HEK293 (cell line): ENCODE results near the gene DUSP10.

Experiments
- CTCF ChIA-PET: fragments of 350-600 bp; formaldehyde crosslinking; extraction: SDS; loops from one replicate; lab custom pipeline; 2021; ENCODE audit warnings: antibody characterized with exemption; lab: Yijun Ruan, JAX
- POLR2A ChIA-PET: fragments of 300-600 bp; formaldehyde crosslinking; extraction: SDS; loops from one replicate; lab custom pipeline; 2020; ENCODE audit warnings: antibody characterized with exemption, inconsistent platforms; lab: Yijun Ruan, JAX
- H3K27ac ChIP-seq: fragments of 200-500 bp; sonication (Bioruptor generic); 2 replicates; pipeline ENCODE4 v1.5.1; 2014; ENCODE audit warnings: low read depth, low read length, control low read depth, inconsistent platforms; ENCODE audit errors: extremely low read depth
- H3K36me3 ChIP-seq, 2 experiments: fragments of 200-500 bp in 1 of 2; sonication (Bioruptor generic) in 1 of 2; 1 replicate in 1 of 2; 2 replicates in 1 of 2; pipeline ENCODE4 v1.5.1; 2014 to 2017; ENCODE audit warnings: inconsistent platforms in 2 of 2, low read length in 2 of 2; ENCODE audit not compliant: control insufficient read depth in 2 of 2, insufficient read depth in 1 of 2
- H3K4me1 ChIP-seq: fragments of 200-500 bp; sonication (Bioruptor generic); 2 replicates; pipeline ENCODE4 v1.5.1; 2014; ENCODE audit warnings: mild to moderate bottlenecking, low read length, inconsistent platforms; ENCODE audit not compliant: control insufficient read depth, insufficient read depth
- H3K4me3 ChIP-seq: 2 replicates; pipeline ENCODE4 v1.5.1; 2011; ENCODE audit warnings: low read depth, mild to moderate bottlenecking, control low read depth, low read length, moderate library complexity
- H3K9me3 ChIP-seq: fragments of 200-500 bp; sonication (Bioruptor generic); 2 replicates; pipeline ENCODE4 v1.5.1; 2014; ENCODE audit warnings: low read depth, low read length, inconsistent platforms; ENCODE audit not compliant: control insufficient read depth, insufficient read depth
- KLF1 ChIP-seq: fragments of 450-650 bp; formaldehyde crosslinking; IDR thresholded peaks from 2 replicates; pipeline ENCODE4 v1.5.1; 2016; ENCODE audit warnings: missing biosample characterization, missing genetic modification characterization
- SP3 ChIP-seq: fragments of 450-650 bp; formaldehyde crosslinking; IDR thresholded peaks from 2 replicates; pipeline ENCODE4 v1.5.1; 2016; ENCODE audit warnings: missing biosample characterization, missing genetic modification characterization
- YY1 ChIP-seq: fragments of 450-650 bp; formaldehyde crosslinking; IDR thresholded peaks from 2 replicates; pipeline ENCODE4 v1.5.1; 2018; ENCODE audit warnings: missing biosample characterization, missing genetic modification characterization
- YY2 ChIP-seq: fragments of 450-650 bp; formaldehyde crosslinking; IDR thresholded peaks from 2 replicates; pipeline ENCODE4 v1.5.1; 2016; ENCODE audit warnings: missing biosample characterization, missing genetic modification characterization
- ZBTB1 ChIP-seq: fragments of 450-650 bp; formaldehyde crosslinking; IDR thresholded peaks from 2 replicates; pipeline ENCODE4 v1.5.1; 2016; ENCODE audit warnings: missing biosample characterization, missing genetic modification characterization
- ZFP37 ChIP-seq: fragments of 450-650 bp; formaldehyde crosslinking; IDR thresholded peaks from 2 replicates; pipeline ENCODE4 v1.5.1; 2016; ENCODE audit warnings: missing biosample characterization, missing genetic modification characterization
- ZFP41 ChIP-seq: fragments of 450-650 bp; formaldehyde crosslinking; IDR thresholded peaks from 2 replicates; pipeline ENCODE4 v1.5.1; 2016; ENCODE audit warnings: missing biosample characterization, missing genetic modification characterization, borderline replicate concordance
- ZNF146 ChIP-seq: fragments of 450-650 bp; formaldehyde crosslinking; IDR thresholded peaks from 2 replicates; pipeline ENCODE4 v1.5.1; 2016; ENCODE audit warnings: missing biosample characterization, missing genetic modification characterization
- ZNF518A ChIP-seq: fragments of 450-650 bp; formaldehyde crosslinking; conservative IDR thresholded peaks from 2 replicates; pipeline ENCODE4 v1.5.1; 2016; ENCODE audit warnings: low read depth, missing biosample characterization, missing genetic modification characterization
- ZNF560 ChIP-seq: fragments of 450-650 bp; formaldehyde crosslinking; IDR thresholded peaks from 2 replicates; pipeline ENCODE4 v1.5.1; 2017; ENCODE audit warnings: missing biosample characterization, missing genetic modification characterization, borderline replicate concordance
- ZNF629 ChIP-seq: fragments of 450-650 bp; formaldehyde crosslinking; IDR thresholded peaks from 2 replicates; pipeline ENCODE4 v1.5.1; 2017; ENCODE audit warnings: missing biosample characterization, missing genetic modification characterization
- ZNF658 ChIP-seq: fragments of 450-650 bp; formaldehyde crosslinking; IDR thresholded peaks from 2 replicates; pipeline ENCODE4; 2016; ENCODE audit warnings: missing biosample characterization, missing genetic modification characterization
- ZSCAN16 ChIP-seq: fragments of 450-650 bp; formaldehyde crosslinking; IDR thresholded peaks from 2 replicates; pipeline ENCODE4 v1.5.1; 2016; ENCODE audit warnings: missing biosample characterization, missing genetic modification characterization
- TF ChIP-seq, protein P1 (sequence below): fragments of 450-650 bp; formaldehyde crosslinking; IDR thresholded peaks from 2 replicates; pipeline ENCODE4 v1.5.1; 2016; ENCODE audit warnings: missing biosample characterization, missing genetic modification characterization

Gene DUSP10

DNA sequence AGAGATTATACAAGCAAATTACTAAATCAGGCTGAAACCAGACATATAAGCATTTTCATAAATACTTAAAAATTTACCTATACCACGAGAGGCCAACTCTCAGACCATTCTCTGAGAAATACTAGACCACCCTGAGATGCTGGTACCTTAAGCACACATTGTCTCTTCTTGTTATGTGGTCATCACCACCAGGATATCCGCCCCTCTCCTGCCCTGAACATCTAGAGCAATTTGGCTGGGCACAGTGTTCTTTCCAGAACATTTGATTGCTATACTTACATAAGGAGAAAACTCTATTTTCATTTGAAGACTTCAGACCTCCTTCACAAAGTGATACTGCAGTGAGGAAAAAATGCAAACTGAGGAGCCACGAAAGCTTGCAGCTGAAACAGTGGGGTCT is 36.2 kb upstream of the DUSP10 start:
- TF ChIP-seq, protein P1, sequence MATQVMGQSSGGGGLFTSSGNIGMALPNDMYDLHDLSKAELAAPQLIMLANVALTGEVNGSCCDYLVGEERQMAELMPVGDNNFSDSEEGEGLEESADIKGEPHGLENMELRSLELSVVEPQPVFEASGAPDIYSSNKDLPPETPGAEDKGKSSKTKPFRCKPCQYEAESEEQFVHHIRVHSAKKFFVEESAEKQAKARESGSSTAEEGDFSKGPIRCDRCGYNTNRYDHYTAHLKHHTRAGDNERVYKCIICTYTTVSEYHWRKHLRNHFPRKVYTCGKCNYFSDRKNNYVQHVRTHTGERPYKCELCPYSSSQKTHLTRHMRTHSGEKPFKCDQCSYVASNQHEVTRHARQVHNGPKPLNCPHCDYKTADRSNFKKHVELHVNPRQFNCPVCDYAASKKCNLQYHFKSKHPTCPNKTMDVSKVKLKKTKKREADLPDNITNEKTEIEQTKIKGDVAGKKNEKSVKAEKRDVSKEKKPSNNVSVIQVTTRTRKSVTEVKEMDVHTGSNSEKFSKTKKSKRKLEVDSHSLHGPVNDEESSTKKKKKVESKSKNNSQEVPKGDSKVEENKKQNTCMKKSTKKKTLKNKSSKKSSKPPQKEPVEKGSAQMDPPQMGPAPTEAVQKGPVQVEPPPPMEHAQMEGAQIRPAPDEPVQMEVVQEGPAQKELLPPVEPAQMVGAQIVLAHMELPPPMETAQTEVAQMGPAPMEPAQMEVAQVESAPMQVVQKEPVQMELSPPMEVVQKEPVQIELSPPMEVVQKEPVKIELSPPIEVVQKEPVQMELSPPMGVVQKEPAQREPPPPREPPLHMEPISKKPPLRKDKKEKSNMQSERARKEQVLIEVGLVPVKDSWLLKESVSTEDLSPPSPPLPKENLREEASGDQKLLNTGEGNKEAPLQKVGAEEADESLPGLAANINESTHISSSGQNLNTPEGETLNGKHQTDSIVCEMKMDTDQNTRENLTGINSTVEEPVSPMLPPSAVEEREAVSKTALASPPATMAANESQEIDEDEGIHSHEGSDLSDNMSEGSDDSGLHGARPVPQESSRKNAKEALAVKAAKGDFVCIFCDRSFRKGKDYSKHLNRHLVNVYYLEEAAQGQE (tag by site-specific recombination) = no peak
- TF ChIP-seq ZNF658 (tag by site-specific recombination) (no peak), ZFP41 (tag by site-specific recombination) (no peak), ZFP37 (tag by site-specific recombination) (no peak), YY2 (tag by site-specific recombination) (no peak), ZNF518A (tag by site-specific recombination) (no peak), ZNF146 (tag by site-specific recombination) (no peak), ZNF560 (tag by site-specific recombination) (no peak)
- POLR2A ChIA-PET = no interaction called here
- H3K4me3 ChIP-seq = no peak overlapping the region
- no peaks in the 10 kb centered on the region for H3K36me3 ChIP-seq
- CTCF ChIA-PET = interaction anchor here (0.6 kb wide), 1 partner anchor 202 kb away, joined by 3 read pairs; no protein-coding TSS in a partner anchor
- H3K9me3 ChIP-seq = no peaks in the 10 kb centered on the region
- no peaks in the 10 kb centered on the region for H3K4me1 ChIP-seq
- H3K27ac ChIP-seq = no peak overlapping the region

DNA sequence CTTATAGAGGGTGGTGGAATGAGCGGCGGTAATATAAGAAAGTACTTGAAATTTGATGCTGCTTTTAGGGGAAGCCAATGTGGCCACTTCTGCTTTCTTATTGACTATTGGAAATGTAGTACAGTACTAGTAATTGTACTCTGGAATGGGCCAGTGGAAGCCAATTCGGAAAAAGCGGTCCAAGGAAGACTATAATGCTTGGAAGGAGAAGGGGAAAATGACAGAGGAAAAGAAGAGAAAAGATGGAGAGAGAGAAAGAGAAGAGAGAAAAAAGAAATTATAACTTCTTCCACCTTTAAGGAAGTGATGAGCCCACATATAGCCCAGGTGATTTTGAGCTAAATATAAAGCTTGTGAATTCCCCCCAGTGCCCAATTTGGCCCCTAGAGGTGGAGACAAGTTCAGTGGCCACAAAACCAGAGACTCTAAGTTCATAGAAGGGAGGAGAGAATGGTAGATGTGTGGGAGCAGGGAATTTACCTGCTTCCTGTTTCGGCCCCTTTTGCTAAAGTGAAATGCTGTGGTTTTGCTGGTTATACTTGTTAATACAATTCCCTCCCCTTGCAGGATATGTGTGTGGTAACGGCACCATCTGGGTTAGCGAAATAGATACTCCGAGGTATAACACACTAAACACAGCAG is 35.7 kb upstream of the DUSP10 start:
- H3K9me3 ChIP-seq = no peaks in the 10 kb centered on the region
- CTCF ChIA-PET = interaction anchor here (0.6 kb wide), 1 partner anchor 203 kb away, joined by 3 read pairs; no protein-coding TSS in a partner anchor
- no peaks in the 10 kb centered on the region for H3K36me3 ChIP-seq
- no peaks in the 10 kb centered on the region; the same call in 1 of the 2 replicates for H3K4me1 ChIP-seq
- TF ChIP-seq KLF1 (tag by site-specific recombination) (no peak), ZBTB1 (tag by site-specific recombination) (no peak), YY1 (tag by site-specific recombination) (no peak), ZSCAN16 (tag by site-specific recombination) (no peak), ZNF629 (no peak), SP3 (tag by site-specific recombination) (no peak)
- H3K27ac ChIP-seq = no peak overlapping the region
- H3K4me3 ChIP-seq = no peak overlapping the region
- POLR2A ChIA-PET = no interaction called here
